Caco-2 (cell line): ENCODE data around the gene FIGLA. TPM values are rescaled to one million over a fixed set of nuclear protein-coding genes. Genes with fewer than 3 reads are reported as not detected.

Experiments
- BruUV-seq: library from RNA; stranded (reverse); fragments of 400-500 nt; replicated peaks from 2 replicates; lab custom pipeline; 2021; lab: Mats Ljungman, UMichigan
- CTCF ChIA-PET: fragments of 300-600 bp; sonication (Branson Sonifier 250); formaldehyde crosslinking; loops from one replicate; lab custom pipeline; 2022; ENCODE audit warnings: antibody characterized with exemption; lab: Charles Lee
- POLR2A ChIA-PET: fragments of 300-600 bp; sonication (Branson Sonifier 250); formaldehyde crosslinking; loops from one replicate; lab custom pipeline; 2022; ENCODE audit warnings: antibody characterized with exemption; lab: Charles Lee
- DNase-seq, 2 experiments: peaks; one replicate each; pipeline versions ENCODE4 v3.0.0 to v3.0.0-alpha.2; 2020 to 2022
- H3K27me3 ChIP-seq: replicated peaks from 2 replicates; pipeline ENCODE4 v1.6.0; 2011; ENCODE audit warnings: low read length; ENCODE audit not compliant: control insufficient read depth, insufficient read depth
- H3K36me3 ChIP-seq: 2 replicates; pipeline ENCODE4 v1.5.1; 2011; ENCODE audit warnings: low read length; ENCODE audit not compliant: control insufficient read depth, insufficient read depth
- H3K4me1 ChIP-seq: fragments of 250-450 bp; sonication (Bioruptor Pico); 2 replicates; pipeline ENCODE4 v1.5.1; 2020; ENCODE audit warnings: mild to moderate bottlenecking
- H3K4me3 ChIP-seq: 2 replicates; pipeline ENCODE4 v1.5.1; 2011; ENCODE audit warnings: low read depth, mild to moderate bottlenecking, control low read depth, low read length
- H3K9me3 ChIP-seq: fragments of 250-450 bp; sonication (Bioruptor Pico); 2 replicates; pipeline ENCODE4 v1.5.1; 2020; ENCODE audit warnings: mild to moderate bottlenecking, moderate library complexity
- H3K27ac Mint-ChIP-seq: one replicate; pipeline ENCODE4 v1.8.0; 2022; ENCODE audit warnings: mixed read lengths; ENCODE audit not compliant: unreplicated experiment
- H3K27me3 Mint-ChIP-seq: one replicate; pipeline ENCODE4 v1.8.0; 2022; ENCODE audit warnings: mixed read lengths; ENCODE audit not compliant: insufficient read depth, unreplicated experiment
- H3K36me3 Mint-ChIP-seq: one replicate; pipeline ENCODE4 v1.8.0; 2022; ENCODE audit warnings: mild to moderate bottlenecking, mixed read lengths; ENCODE audit not compliant: insufficient read depth, unreplicated experiment
- H3K4me1 Mint-ChIP-seq: one replicate; pipeline ENCODE4 v1.8.0; 2022; ENCODE audit warnings: low read depth, mixed read lengths; ENCODE audit not compliant: unreplicated experiment
- H3K4me3 Mint-ChIP-seq: one replicate; pipeline ENCODE4 v1.8.0; 2022; ENCODE audit warnings: mild to moderate bottlenecking, moderate library complexity, mixed read lengths; ENCODE audit not compliant: unreplicated experiment
- H3K9me3 Mint-ChIP-seq: one replicate; pipeline ENCODE4 v1.8.0; 2022; ENCODE audit warnings: mixed read lengths; ENCODE audit not compliant: unreplicated experiment
- intact Hi-C: fragments of 100-400 bp; cut with micrococcal nuclease; formaldehyde crosslinking; loops from one replicate; pipeline ENCODE4 v1.10.0; 2022; ENCODE audit not compliant: unreplicated experiment
- total RNA-seq: library from RNA; stranded (reverse); gene quantifications from 2 replicates; pipeline ENCODE4 v1.2.3, GENCODE V29; 2022
- TF ChIP-seq, protein P1 (sequence below), 2 experiments: fragments of 200-600 bp in 1 of 2; IDR thresholded peaks; 1 replicate in 1 of 2; 2 replicates in 1 of 2; pipeline versions ENCODE4 v1.5.1 to v1.8.0; 2011 to 2022; ENCODE audit warnings: antibody characterized with exemption in 1 of 2, control low read depth in 1 of 2, inconsistent platforms in 1 of 2, low read depth in 1 of 2, low read length in 1 of 2, mild to moderate bottlenecking in 1 of 2, moderate library complexity in 1 of 2; ENCODE audit not compliant: insufficient read depth in 1 of 2, severe bottlenecking in 1 of 2, unreplicated experiment in 1 of 2

FIGLA gene
- total RNA-seq, 1 experiment from 2014 or later = not detected

DNA sequence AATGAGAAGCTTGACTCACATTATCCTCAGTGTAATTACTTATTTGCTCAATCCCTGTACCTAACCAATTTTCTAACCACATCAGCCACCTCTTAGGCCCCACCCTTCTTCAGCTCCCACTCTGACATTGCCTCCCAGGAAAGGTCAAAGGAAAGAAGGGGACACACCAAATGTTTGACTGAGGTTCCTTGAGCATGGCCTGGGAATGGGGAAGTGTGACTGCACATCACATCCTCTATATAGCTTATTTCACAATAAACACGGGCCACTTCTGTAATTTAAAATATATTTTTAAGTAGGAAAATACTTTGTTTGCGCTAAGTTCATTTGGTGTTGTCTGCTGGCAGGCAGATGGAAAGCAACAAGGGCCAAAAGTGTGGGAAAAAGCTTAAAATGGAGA is 3.0 kb upstream of the FIGLA start:
- no peak overlapping the region for H3K4me3 ChIP-seq
- Mint-ChIP-seq H3K27ac (no peak overlapping the region), H3K4me1 (no peaks in the 10 kb centered on the region), H3K9me3 (no peaks in the 10 kb centered on the region), H3K4me3 (no peak overlapping the region), H3K36me3 (no peaks in the 10 kb centered on the region), H3K27me3 (peaks cover 21% of the 10 kb centered on the region)
- BruUV-seq = no TSS peak
- no peak for DNase-seq
- intact Hi-C loops = no loop called here
- POLR2A ChIA-PET = no interaction called here
- H3K36me3 ChIP-seq = no peaks in the 10 kb centered on the region
- CTCF ChIA-PET = no interaction called here
- H3K4me1 ChIP-seq = no peaks in the 10 kb centered on the region
- TF ChIP-seq, protein P1, sequence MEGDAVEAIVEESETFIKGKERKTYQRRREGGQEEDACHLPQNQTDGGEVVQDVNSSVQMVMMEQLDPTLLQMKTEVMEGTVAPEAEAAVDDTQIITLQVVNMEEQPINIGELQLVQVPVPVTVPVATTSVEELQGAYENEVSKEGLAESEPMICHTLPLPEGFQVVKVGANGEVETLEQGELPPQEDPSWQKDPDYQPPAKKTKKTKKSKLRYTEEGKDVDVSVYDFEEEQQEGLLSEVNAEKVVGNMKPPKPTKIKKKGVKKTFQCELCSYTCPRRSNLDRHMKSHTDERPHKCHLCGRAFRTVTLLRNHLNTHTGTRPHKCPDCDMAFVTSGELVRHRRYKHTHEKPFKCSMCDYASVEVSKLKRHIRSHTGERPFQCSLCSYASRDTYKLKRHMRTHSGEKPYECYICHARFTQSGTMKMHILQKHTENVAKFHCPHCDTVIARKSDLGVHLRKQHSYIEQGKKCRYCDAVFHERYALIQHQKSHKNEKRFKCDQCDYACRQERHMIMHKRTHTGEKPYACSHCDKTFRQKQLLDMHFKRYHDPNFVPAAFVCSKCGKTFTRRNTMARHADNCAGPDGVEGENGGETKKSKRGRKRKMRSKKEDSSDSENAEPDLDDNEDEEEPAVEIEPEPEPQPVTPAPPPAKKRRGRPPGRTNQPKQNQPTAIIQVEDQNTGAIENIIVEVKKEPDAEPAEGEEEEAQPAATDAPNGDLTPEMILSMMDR (IDR thresholded peaks at IDR 0.05; ENCODE audit: insufficient read depth in 1 of 2, low read depth in 1 of 2, low read length in 1 of 2, severe bottlenecking in 1 of 2, unreplicated experiment in 1 of 2) = no peak
- no peaks in the 10 kb centered on the region for H3K9me3 ChIP-seq
- no peaks in the 10 kb centered on the region for H3K27me3 ChIP-seq

DNA sequence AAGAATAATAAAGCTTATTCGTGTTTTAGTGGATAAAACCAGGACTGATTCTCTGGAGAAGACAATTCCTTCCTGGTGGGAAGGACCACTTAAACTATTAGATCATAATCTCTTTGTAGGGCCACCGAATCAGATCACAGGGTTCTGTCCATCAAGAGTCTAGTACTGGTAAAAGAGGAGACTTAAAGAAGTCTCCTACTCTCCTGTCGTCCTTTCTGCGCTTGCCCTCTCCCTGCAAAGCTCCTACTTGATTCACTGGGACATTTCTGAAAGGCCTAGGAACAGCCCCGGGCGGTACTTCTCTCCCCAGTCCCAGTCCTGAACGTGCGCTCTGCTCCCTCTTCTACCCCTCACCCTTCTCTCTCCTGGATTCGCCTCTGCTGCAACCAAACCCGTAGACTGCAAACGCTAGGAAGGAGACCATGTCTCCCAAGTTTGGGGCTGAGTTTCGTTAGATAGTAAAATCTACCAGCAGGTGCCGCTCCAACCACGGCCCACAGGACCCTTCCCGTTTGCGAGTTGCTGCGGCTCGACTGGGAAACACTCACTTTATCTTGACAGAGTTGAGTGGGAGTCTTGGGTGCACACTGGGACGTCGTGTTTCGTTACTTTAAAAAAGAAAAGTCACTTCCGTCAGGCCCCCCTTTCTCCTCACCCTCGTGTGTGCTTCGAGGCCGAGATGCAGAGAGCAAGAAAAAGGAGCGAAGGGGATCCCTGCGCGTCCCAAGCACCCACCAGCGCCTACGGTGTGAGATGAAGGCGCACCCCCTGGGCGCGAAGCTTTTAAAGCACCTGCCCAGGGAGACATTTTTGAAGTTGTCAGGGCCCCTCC is 923 bp downstream of the FIGLA start:
- Mint-ChIP-seq H3K27ac (no peak overlapping the region), H3K27me3 (peaks cover 27% of the 10 kb centered on the region), H3K4me1 (no peaks in the 10 kb centered on the region), H3K36me3 (no peaks in the 10 kb centered on the region), H3K9me3 (no peaks in the 10 kb centered on the region), H3K4me3 (no peak overlapping the region)
- H3K36me3 ChIP-seq = no peaks in the 10 kb centered on the region
- H3K4me1 ChIP-seq = no peaks in the 10 kb centered on the region
- intact Hi-C loops = loop anchor here (1.0 to 5.0 kb wide), 4 partner anchors 73 to 487 kb away; partner anchors contain the start of genes ANKRD53 and FAM136A
- no TSS peak for BruUV-seq
- CTCF ChIA-PET = interaction anchor here (0.5 kb wide), 1 partner anchor 41 kb away, joined by 3 read pairs; no protein-coding TSS in a partner anchor
- H3K9me3 ChIP-seq = no peaks in the 10 kb centered on the region
- POLR2A ChIA-PET = no interaction called here
- peak; percentile 63 to 64 for DNase-seq
- TF ChIP-seq, protein P1 (IDR thresholded peaks at IDR 0.05; ENCODE audit: insufficient read depth in 1 of 2, low read depth in 1 of 2, low read length in 1 of 2, severe bottlenecking in 1 of 2, unreplicated experiment in 1 of 2) = peak; percentile 71 to 72
- H3K27me3 ChIP-seq = 0 out of 2 replicates have a peak, but pooled peaks cover 1% of the 10 kb centered on the region
- no peak overlapping the region for H3K4me3 ChIP-seq

DNA sequence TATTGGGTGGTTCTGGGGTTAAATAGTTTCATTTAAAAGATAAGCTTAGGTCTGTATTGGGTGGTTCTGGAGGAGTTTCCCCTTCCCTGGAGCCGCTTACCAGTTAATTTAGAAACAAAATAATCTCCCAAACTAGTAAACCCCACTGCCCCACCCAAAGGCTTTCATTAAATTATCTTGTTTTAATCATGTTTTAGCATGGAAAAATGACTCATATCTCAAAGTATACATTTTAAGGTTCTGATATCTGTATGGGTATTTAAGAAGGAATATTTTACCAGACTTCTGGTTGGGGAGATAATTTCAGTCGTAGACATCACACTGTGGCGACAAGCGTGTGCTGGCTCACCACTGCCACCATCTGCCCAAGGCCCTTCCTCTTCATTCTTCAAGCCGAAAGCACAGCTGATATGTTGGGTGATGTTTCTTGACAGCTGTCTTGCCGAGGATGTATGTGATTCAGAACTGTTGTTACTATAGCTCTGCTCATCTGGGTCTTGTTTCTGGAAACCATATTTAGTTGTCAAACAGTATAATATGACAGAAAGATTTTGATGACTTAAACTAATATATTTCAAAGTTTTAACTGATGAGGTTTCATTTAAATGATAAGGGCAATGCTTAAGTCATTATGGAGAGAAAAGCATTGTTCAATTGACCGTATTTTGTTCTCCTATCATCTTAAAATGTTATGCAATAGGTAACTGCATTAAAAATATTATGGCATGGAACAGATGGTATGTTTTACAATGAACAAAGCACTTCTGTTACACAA is 5.1 kb downstream of the FIGLA start:
- DNase-seq = peak in 1 of 2 experiments; percentile 47
- H3K27me3 ChIP-seq = 0 out of 2 replicates have a peak, but pooled peaks cover 1% of the 10 kb centered on the region
- POLR2A ChIA-PET = no interaction called here
- TF ChIP-seq, protein P1 (IDR thresholded peaks at IDR 0.05; ENCODE audit: insufficient read depth in 1 of 2, low read depth in 1 of 2, low read length in 1 of 2, severe bottlenecking in 1 of 2, unreplicated experiment in 1 of 2) = peak; percentile 36 to 65
- Mint-ChIP-seq H3K27me3 (peaks cover 16% of the 10 kb centered on the region), H3K4me1 (no peaks in the 10 kb centered on the region), H3K9me3 (no peaks in the 10 kb centered on the region), H3K36me3 (no peaks in the 10 kb centered on the region), H3K4me3 (no peak overlapping the region), H3K27ac (no peak overlapping the region)
- no peaks in the 10 kb centered on the region for H3K9me3 ChIP-seq
- H3K36me3 ChIP-seq = no peaks in the 10 kb centered on the region
- CTCF ChIA-PET = no interaction called here
- H3K4me3 ChIP-seq = no peak overlapping the region
- intact Hi-C loops = loop anchor here (1.0 to 5.0 kb wide), 4 partner anchors 98 to 483 kb away; partner anchors contain the start of genes ANKRD53 and FAM136A
- no peaks in the 10 kb centered on the region for H3K4me1 ChIP-seq
- BruUV-seq = no TSS peak
